Measurements from ENCODE around the gene CREB5.

- no peak for TF ChIP-seq EP300 (IDR thresholded peaks at IDR 0.05)
- no peak for TF ChIP-seq CTCF (IDR thresholded peaks at IDR 0.05)
- TF ChIP-seq POLR2AphosphoS5 (IDR thresholded peaks at IDR 0.05), result no peak
- TF ChIP-seq POLR2A (IDR thresholded peaks at IDR 0.05), result no peak
Observed at GRCh38 chr7:28872226-28872625, 459.9 kb downstream of the CREB5 start.
